Gastroesophageal sphincter (tissue), 3 donors: Measurements from ENCODE around the gene SSBP3.

ENCODE experiments used
- CTCF ChIP-seq, 4 experiments: fragments of 200-600 bp in 2 of 4; fragments of 450-650 bp in 2 of 4; sonication (generic) in 1 of 4; IDR thresholded peaks; one replicate each; pipeline ENCODE4 v1.5.1; 2017 to 2019; ENCODE audit warnings: antibody characterized with exemption in 4 of 4, mild to moderate bottlenecking in 2 of 4, moderate library complexity in 2 of 4
- EP300 ChIP-seq: sonication (generic); formaldehyde crosslinking; IDR thresholded peaks from one replicate; pipeline ENCODE4 v1.6.1; 2017; ENCODE audit warnings: antibody characterized with exemption, mild to moderate bottlenecking
- POLR2A ChIP-seq, 2 donors: fragments of 450-650 bp; IDR thresholded peaks; one replicate each; pipeline ENCODE4 v1.6.1; 2017; ENCODE audit warnings: antibody characterized with exemption in 2 of 2, mild to moderate bottlenecking in 2 of 2, moderate library complexity in 1 of 2
- POLR2AphosphoS5 ChIP-seq: sonication (generic); formaldehyde crosslinking; IDR thresholded peaks from one replicate; pipeline ENCODE4 v1.6.1; 2017; ENCODE audit warnings: antibody characterized with exemption

DNA sequence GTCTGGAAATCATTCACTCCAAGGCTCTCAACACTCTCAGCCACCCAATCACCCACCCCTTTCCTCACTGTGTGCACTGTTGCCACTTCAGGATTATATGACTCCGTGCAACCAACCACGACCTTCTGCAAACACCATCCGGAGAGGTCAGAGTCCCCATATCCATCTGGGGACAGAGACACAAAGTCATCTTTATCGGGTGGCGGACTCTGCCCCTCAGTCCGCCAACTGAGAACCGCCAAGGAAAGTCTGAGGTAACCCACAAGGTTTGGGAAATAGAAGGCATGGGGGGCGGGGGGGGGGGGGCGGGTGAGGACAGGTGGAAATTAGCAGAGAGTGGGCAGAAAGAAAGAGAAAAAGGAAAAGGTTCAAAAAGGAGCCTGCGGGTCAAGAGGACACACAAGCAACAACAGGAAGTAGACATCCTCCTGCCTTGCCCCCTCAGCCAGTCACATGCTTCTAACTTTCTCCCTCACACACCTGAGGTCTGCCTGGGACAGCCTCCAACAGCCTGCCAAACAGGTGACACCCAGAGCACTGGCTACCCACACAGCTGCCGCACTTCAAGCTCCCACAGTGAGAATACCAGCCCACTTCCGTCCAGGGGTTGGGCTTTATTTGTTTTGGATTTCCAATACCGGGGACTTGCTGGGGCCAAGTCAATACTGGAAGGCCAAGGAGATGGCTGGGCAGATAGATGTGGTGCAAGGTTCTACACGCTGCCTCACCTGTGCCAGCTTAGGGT, 58.1 kb downstream of the SSBP3 start:
- TF ChIP-seq CTCF (IDR thresholded peaks at IDR 0.05) (no peak), POLR2A (IDR thresholded peaks at IDR 0.05) (no peak), POLR2AphosphoS5 (no peak), EP300 (no peak)
